ENCODE results near the gene COX7C.

Gene COX7C

DNA sequence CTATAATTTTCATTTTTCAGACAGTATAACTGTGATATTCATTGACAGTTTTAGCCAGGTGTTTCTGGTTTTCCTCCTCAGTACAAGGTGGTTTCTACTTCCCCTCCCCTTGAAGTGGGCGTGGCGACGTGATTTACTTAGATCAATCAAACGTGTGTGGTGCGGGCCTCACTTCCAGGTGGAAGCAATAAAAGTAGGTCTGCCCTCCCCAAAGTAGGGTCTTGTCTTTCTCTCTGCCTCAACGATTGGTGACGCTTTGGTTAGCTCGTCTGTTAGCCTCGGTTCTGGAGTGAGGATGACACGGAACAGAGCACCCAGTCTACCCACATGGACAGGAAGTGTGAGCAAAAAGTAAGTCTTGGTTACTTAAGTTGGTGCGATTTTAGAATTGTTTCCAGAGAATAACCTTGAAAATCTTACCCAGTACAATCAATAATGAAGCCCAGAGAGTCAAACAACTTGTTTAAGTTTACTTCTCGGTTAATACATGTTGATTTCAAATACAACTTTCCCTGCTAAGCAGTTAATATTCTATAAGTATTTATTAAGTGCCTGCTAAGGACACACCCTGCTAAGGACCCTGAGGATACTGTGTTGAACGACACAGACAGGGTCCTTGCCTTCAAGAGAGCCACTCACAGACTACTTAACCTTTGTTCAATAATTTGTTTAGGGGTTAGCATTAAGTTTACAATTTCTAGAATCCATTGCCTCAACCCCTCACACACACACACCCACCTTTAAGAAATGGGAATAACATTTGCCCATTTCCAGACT lies 48.4 kb downstream of the COX7C start:
- no peak for DNase-seq

DNA sequence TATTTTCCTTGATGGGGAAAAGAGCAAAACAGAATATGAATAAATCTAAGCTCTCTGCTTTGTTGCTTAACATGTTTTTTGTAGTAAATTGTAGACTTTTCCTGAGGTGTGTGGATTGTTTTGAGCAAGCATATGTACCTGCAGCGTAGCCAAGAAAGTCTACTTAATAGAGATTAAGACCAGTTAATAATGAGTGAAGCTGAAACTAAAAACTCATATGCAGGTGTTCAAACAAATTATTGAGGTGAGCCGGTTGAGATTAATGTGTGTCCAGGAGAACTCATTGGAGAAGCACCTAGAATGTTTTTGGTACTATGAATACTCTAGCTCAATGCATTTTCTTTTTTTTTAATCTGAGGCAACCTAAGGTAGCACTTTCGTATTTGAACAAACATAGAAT lies 49.2 kb downstream of the COX7C start:
- no peak for DNase-seq
